Measurements from ENCODE around the gene HAGH.

The HAGH gene

DNA sequence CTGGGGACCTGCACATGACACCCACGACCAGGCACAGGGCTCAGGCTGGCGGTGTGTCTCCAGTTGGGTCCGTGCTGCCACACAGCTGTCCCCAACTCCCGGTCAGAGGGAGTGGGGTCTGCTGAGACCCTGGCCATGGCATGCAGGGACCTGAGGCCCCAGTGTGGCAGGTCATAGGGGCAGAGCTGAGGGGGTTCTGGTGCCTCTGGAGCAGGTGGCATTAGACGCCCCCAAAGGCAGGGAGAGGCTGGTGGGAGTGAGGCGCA lies 39.6 kb downstream of the HAGH start:
- peaks cover 16% of the 10 kb centered on the region for H3K4me1 Mint-ChIP-seq

DNA sequence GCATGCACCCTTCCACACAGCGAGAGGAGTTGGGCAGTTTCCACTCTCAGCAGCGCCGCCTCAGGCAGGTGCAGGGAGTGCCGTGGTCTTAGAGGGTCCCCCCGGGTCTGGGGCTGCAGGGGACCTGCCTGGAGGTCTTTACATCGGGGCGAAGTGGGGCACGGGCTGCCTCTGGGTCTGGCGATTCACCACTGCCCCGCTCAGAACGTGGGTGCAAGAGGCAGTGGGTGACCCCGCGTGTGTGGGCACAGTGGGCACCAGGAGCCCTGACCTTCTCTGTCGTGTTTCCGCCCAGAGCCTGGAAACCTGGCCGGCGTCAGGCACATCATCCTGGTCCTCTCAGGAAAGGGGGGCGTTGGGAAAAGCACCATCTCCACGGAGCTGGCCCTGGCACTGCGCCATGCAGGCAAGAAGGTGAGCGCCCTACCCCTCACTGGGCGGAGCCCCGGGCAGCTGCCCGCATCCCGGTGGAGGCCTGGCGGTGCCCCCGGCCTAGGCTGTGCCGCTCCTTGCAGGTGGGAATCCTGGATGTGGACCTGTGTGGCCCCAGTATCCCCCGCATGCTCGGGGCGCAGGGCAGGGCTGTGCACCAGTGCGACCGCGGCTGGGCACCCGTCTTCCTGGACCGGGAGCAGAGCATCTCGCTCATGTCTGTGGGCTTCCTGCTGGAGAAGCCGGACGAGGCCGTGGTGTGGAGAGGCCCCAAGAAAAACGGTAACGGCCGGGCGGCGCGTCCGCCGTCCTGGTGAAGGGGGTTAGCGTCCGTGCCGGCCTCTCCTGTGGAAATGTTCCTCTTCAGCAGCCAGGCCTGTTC lies 40.2 kb downstream of the HAGH start:
- Mint-ChIP-seq H3K4me3 (no peak overlapping the region), H3K4me1 (peaks cover 22% of the 10 kb centered on the region), H3K27ac (no peak overlapping the region), H3K9me3 (no peaks in the 10 kb centered on the region), H3K27me3 (no peaks in the 10 kb centered on the region), H3K36me3 (peaks cover 3% of the 10 kb centered on the region)

More for the DNA sequence above, 39.6 kb downstream of the HAGH start:
- Mint-ChIP-seq H3K27me3 (no peaks in the 10 kb centered on the region), H3K36me3 (peaks cover 3% of the 10 kb centered on the region), H3K4me3 (no peak overlapping the region), H3K27ac (no peak overlapping the region), H3K9me3 (no peaks in the 10 kb centered on the region)

DNA sequence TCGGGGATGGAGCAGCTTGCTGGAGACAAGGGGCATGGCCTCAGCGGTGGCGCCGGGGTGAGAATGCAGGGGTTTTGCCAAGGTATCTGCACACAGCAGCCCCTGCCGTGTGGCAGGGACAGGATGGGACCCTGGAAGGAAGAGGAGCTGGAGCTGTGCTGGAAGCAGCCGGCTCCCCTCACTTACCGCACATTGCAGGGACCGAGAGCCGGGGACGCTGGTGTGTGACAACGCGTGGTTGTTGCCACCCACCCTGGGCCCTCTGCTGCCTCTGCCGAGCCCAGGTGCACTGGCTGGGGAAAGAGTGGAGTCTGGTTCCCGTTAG lies 40.8 kb downstream of the HAGH start:
- Mint-ChIP-seq H3K36me3 (peaks cover 3% of the 10 kb centered on the region), H3K4me1 (peaks cover 27% of the 10 kb centered on the region), H3K27ac (no peak overlapping the region), H3K4me3 (no peak overlapping the region), H3K27me3 (no peaks in the 10 kb centered on the region), H3K9me3 (no peaks in the 10 kb centered on the region)

DNA sequence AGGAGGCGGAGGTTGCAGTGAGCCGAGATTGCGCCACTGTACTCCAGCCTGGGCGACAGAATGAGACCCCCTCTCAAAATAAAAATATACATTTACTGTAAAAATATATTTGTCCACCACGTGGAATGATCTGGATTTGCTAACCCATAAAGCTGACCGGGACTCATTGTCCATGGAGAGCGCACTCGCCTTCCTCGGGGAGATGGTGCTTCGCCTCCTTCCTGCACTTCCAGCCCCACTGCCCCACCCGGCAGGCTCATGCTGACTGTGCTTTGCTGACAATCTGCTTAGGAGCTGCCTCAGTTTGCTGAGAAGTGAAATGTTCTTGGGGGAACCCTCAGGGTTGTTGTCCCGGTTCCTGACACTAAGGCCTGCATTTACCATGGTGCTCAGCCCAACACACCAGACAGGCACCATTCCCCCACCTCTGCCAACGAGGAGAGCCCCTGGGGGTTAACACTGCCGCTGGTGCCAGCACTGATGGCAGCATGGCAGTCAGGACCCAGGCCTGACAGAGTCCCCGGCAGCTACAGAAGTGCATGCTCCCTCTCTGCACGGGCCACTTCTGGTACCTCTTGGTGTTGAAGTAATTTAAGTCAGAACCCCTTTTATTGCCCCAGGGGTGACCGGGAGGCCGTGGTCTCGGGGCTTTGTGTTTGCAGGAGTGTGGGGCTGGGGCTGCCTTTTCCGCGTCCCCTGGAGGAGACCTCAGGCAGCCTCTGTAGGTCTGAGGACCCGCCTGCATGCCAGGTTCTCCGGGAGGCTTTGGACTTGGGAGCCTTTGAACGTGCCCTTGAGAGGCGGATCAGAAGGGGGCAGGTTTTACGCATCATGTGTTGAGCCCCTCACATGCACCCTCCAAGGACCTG lies 41.4 kb downstream of the HAGH start:
- H3K4me1 Mint-ChIP-seq, result peaks cover 27% of the 10 kb centered on the region
- no peak overlapping the region for H3K27ac Mint-ChIP-seq
- H3K4me3 Mint-ChIP-seq, result peak overlapping the region; percentile 66
- peaks cover 3% of the 10 kb centered on the region for H3K36me3 Mint-ChIP-seq
- H3K9me3 Mint-ChIP-seq, result no peaks in the 10 kb centered on the region
- no peaks in the 10 kb centered on the region for H3K27me3 Mint-ChIP-seq

DNA sequence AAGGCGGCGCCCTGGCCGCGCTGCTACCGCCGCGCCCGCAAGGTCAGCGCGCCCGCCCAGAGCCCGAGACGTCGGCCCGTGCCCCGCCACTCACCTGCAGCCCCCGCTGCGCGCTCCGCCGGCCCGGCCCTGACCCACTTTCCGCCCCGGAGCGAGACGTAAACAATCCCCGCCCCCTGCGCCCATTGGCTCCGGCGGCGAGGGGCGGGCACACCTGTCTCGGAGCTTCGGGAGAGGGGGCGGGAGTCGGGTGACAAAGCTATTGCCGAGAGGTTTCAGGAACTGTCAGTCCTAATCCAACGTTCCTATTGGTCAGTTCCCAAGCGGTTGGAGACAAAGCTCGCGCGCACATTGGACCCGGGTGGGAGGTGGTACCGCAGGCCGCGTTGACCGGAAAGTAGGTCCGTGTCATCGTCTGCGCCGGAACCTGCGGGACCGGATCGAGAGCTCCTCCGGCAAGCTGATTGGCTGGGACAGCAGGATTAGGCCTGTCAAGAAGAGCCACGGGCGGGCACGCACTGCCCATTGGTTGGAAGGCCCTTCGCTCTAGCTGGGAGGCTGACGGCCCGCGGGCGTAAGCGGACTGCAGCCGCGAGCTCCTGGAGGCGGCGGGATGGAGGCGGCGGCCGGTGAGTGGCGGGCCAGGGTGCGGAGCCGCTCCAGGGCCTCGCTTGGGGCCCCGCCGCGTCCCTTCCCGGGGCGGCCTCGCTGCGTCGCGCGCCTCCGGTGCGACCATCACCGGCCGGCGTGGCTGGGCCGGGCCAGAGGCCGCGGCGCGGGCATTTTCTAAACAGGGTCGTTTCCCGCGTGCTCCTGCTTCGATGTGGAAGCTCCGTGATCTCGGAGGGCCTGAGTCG lies 44.0 kb downstream of the HAGH start, which contains the start of the genes NUBP2 and SPSB3:
NUBP2 (plus strand) TSS at position 553 of the 857 bp plus-strand sequence; CDS start at position 614, 61 bp downstream.
SPSB3 (minus strand) TSS at position 164 of the 857 bp plus-strand sequence. CDS start 1,088 bp downstream, outside the sequence.
- Mint-ChIP-seq H3K4me1 (peaks cover 27% of the 10 kb centered on the region), H3K9me3 (no peaks in the 10 kb centered on the region), H3K4me3 (peak within 1 kb of the TSS; percentile 93), H3K27me3 (no peaks in the 10 kb centered on the region), H3K36me3 (peaks cover 3% of the 10 kb centered on the region), H3K27ac (peak within 1 kb of the TSS; percentile 83)

DNA sequence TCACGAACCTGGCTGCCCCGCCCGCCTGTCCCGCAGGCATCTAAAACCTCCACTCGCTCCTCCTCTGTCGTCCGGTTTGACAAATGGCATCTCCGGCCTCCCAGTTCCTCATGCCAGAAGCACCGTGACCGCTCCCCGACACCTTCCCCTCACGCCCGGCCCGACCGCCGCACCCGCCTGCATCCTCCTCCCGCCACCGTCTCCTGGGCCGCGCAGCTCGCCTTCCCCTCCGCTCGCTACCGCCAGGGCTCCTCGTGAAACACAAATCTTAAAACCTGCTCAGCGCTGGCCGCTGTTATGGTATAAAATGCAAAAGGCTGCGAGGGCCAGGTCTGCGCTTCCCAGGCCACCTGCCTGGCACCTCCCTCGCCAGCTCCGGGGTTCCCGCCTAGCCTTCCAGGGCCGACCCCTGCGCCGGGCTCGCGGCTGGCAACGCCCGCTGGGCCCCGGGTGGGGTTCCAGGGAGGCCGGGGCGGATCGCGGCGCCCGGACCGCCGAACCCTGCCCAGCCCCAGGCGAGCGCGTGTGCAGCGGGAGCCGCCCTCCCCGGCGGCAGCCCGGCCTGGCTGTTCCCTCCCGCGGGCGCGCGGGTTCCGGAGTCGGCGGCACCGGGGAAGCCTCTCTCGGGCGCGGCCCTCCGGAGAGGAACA lies 44.7 kb downstream of the HAGH start:
- H3K36me3 Mint-ChIP-seq, result peaks cover 3% of the 10 kb centered on the region
- peak overlapping the region; percentile 76 for H3K27ac Mint-ChIP-seq
- H3K4me1 Mint-ChIP-seq, result peaks cover 27% of the 10 kb centered on the region
- H3K9me3 Mint-ChIP-seq, result no peaks in the 10 kb centered on the region
- H3K27me3 Mint-ChIP-seq, result no peaks in the 10 kb centered on the region
- peak overlapping the region; percentile 87 for H3K4me3 Mint-ChIP-seq

DNA sequence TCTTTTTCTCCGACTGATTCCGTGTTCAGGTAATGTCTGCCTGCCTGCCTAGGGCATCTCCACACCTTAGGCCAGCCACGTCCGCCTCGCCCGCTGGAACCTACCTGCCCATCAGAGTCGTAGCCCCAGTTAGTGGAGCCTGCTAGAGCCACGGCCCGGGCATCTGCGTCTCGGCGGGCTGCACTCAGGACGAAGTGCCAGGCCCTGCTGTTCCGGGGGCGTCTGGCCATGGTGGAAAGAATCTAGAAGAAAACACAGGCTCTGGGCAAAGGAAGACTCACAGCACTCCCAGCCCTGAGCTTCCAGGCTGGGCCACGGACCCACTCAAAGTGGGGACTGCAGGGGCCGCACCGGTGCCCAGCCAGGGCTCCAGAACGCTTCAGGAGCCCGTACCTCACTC lies 45.4 kb downstream of the HAGH start:
- peak overlapping the region; percentile 87 for H3K4me3 Mint-ChIP-seq
- peak overlapping the region; percentile 76 for H3K27ac Mint-ChIP-seq
- peaks cover 3% of the 10 kb centered on the region for H3K36me3 Mint-ChIP-seq
- no peaks in the 10 kb centered on the region for H3K9me3 Mint-ChIP-seq
- no peaks in the 10 kb centered on the region for H3K27me3 Mint-ChIP-seq
- peaks cover 27% of the 10 kb centered on the region for H3K4me1 Mint-ChIP-seq

DNA sequence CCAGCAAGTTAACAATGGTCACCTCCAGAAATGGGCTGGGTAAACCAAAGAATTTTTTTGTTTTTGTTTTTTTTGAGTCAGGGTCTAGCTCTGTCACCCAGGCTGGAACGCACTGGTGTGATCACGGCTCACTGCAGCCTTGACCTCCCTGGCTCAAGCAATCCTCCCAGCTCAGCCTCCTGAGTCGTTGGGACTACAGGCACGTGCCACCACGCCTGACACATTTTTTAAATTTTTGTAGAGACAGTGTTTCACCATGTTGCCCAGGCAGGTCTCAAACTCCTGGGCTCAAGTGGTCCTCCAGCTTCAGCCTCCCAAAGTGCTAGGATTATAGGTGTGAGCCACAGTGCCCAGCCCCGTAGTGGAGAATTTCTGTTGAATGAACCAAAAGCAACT lies 46.0 kb downstream of the HAGH start:
- Mint-ChIP-seq H3K36me3 (peaks cover 3% of the 10 kb centered on the region), H3K27ac (no peak overlapping the region), H3K27me3 (no peaks in the 10 kb centered on the region), H3K9me3 (no peaks in the 10 kb centered on the region), H3K4me1 (peaks cover 23% of the 10 kb centered on the region), H3K4me3 (peak overlapping the region; percentile 49)

DNA sequence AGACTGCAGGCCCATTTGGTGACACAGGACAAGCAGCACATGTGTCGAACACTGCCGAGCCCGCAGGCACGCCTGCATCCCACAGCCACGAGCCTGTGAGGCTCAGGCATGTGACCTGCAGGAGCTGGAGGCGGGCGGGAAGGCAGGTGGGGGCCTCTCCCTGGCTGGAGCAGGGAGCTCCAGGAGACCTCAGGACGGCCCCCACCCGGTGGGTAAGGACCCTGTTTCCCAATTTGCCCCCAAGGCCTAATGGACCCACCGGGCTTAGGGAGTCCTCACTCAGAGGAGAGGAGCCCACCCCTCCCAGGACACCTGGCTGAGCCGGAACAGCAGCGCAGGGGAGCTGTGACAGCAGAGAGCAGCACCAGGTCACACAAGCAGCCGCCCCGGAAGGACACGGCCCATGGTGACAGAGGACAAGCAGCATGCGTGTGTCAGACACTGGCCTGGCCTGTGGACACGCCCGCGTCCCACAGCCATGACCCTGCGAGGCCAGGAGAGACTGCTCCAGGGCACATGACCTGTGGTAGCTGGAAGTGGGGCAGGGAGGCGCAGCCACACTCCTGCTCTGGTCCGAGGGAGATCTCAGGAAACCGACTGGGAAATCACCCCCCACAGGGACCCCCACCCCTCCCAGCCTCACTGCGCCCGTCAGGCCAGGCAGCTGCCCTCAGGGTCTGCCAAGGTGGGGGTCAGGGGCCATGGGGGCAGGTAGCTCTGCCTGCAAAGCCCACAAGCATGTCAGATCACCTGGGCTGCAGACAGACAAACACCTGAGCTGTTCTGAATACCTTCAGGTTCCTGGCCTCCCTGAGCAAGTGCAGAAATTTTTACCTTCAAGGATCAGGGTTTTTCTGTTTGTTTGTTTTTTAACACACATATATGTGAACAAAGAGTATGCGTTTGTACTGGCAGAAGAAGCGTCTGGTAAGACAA lies 46.6 kb downstream of the HAGH start:
- Mint-ChIP-seq H3K27ac (no peak overlapping the region), H3K4me1 (peaks cover 16% of the 10 kb centered on the region)

DNA sequence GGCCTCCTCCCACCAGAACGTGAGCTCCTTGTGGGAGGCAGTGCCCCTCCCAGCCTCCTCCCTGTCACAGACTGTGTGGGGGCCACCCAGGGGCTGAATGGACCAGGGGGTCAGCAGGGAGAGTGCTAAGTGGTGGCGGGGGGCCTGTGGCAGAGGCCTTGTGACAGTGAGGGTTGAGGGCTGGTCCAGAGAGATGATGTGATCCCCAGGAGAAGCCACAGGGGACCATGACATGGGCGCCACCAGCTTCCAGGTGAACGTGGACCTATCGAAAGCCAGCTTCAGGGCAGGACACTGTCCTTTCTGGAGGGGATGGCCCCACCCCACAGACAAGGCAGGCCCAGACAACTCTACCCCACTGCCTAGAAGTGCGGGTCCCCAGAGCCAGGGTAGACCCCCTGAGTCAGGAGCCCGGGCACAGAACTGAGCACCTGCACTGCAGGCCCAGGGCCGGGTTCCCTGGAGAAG lies 47.4 kb downstream of the HAGH start:
- Mint-ChIP-seq H3K4me1 (peaks cover 15% of the 10 kb centered on the region), H3K9me3 (no peaks in the 10 kb centered on the region), H3K27me3 (no peaks in the 10 kb centered on the region), H3K4me3 (no peak overlapping the region), H3K27ac (peak overlapping the region; percentile 62), H3K36me3 (peaks cover 2% of the 10 kb centered on the region)

More for the DNA sequence above, 46.6 kb downstream of the HAGH start:
- Mint-ChIP-seq H3K36me3 (peaks cover 2% of the 10 kb centered on the region), H3K9me3 (no peaks in the 10 kb centered on the region), H3K4me3 (peak overlapping the region; percentile 49), H3K27me3 (no peaks in the 10 kb centered on the region)

DNA sequence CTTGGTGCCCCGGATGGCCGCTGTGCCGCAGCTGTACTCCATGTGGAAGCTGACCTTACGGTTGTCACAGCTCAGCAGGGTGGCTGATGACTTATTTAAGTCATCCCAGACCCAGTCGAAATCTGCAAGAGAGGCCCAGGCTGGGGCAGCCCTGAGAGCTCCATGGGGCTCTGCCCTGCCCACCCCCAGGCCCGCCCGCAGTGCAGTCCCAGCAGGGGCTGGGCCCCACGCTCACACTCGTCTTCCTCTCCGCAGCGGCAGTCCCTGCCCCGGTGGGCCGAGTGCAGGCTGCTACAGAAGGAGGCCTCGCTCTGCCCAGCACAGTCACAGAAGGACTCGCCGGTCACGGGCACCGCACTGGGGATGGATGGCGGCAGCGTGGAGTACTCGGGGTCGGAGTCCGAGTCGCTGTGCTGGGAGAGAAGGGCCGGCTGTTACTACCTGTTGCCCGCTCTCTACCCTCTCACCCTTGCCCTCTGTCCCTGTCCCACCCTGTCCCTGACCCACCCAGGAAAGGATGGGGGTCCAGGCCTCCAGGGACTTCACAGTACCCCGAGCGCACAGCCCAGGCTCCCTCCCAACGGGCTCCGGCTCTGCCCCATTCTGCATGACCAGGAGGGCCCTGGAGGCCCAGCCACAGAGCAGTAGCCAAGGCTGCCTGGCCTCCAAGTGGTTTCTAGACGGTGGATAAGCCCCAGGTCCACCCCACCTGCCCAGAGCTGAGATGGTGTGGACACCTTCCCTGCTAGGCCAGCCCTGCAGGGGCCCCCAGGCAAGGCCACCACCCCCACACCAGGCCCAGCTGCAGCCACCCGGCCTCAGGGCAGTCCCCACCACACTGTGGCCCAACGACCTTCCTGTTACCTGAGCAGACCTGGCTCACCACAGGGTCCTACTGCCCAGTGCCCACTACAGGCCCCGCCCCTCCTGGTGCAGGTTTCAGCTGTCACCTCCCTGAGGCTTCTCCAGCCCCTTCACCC lies 48.1 kb downstream of the HAGH start:
- Mint-ChIP-seq H3K9me3 (no peaks in the 10 kb centered on the region), H3K27me3 (no peaks in the 10 kb centered on the region), H3K4me3 (no peak overlapping the region), H3K4me1 (peaks cover 15% of the 10 kb centered on the region), H3K27ac (no peak overlapping the region), H3K36me3 (peaks cover 2% of the 10 kb centered on the region)

DNA sequence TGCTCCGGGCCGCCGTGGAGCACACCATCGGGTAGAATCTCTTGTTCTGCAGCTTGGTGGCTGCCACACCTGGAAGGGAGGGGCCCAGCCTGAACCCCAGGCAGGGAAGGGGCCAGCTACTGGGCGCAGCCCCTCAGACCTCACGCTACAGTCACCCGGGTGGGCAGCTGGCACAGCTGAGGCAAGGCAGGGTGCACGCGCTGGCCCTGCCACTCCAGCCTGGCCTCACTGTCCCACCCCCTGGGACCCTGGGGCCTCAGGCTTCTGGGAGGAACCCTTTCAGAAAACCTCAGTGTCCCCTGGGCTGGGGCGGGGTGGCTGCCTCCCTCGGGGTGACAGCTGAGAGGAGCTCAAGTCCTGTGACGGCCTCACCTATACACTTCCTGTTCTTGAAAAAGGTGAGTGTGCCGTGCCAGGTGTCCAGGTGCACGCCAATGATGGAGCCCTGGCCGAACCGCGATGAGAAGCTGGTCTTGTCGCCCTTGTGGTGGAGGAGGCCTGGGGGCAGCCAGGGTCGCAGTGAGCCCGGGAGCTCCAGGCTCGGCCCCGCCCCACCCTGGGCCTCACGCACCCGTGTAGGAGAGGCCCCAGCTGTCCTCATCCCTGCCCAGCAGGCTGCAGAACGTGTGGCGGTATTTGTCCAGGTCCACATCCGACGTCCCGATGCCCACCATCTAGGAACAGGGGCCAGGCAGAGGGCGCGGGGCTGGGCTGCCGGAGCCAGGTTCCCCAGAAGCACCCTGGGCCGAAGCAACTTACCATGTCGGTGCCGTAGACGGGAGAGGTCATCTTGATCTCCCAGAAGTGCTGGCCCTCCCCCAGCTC lies 49.0 kb downstream of the HAGH start:
- no peak overlapping the region for H3K4me3 Mint-ChIP-seq
- peaks cover 11% of the 10 kb centered on the region for H3K4me1 Mint-ChIP-seq
- H3K9me3 Mint-ChIP-seq, result no peaks in the 10 kb centered on the region
- no peaks in the 10 kb centered on the region for H3K27me3 Mint-ChIP-seq
- H3K36me3 Mint-ChIP-seq, result no peaks in the 10 kb centered on the region
- H3K27ac Mint-ChIP-seq, result no peak overlapping the region
